AG09319 (cell line): ENCODE data around the gene SLC26A6.

Experiments
- DNase-seq: peaks from one replicate; pipeline ENCODE4 v3.0.0-alpha.2; 2010; ENCODE audit warnings: low read depth; ENCODE audit errors: extremely low read depth
- CTCF ChIP-seq: IDR thresholded peaks from 2 replicates; pipeline ENCODE4 v1.5.1; 2011; ENCODE audit warnings: low read depth, mild to moderate bottlenecking, inconsistent platforms, low read length, moderate library complexity

SLC26A6 gene

GRCh38 chr3:48664929-48665328, 29.7 kb upstream of the SLC26A6 start:
- no peak for TF ChIP-seq CTCF
- no peak for DNase-seq

GRCh38 chr3:48664313-48664644, 29.0 kb upstream of the SLC26A6 start:
- no peak for TF ChIP-seq CTCF
- DNase-seq, result no peak

- peak; percentile 97 for DNase-seq
- TF ChIP-seq CTCF, result peak; percentile 83
Measured at GRCh38 chr3:48663489-48664312, 28.4 kb upstream of the SLC26A6 start.

GRCh38 chr3:48662753-48663488, 27.7 kb upstream of the SLC26A6 start, which contains the start of gene CELSR3:
CELSR3 (minus strand) TSS chr3:48662886; CDS start chr3:48662634, 252 bp downstream.
- peak; percentile 72 for DNase-seq
- no peak for TF ChIP-seq CTCF

- TF ChIP-seq CTCF, result no peak
- no peak for DNase-seq
Measured at GRCh38 chr3:48662145-48662752, 27.0 kb upstream of the SLC26A6 start.

GRCh38 chr3:48661501-48662144, 26.4 kb upstream of the SLC26A6 start:
- no peak for DNase-seq

More at GRCh38 chr3:48661501-48662144, 26.4 kb upstream of the SLC26A6 start:
- no peak for TF ChIP-seq CTCF
